HG03558 (cell line): ENCODE data around the gene SEC22A.
"Not testable (repeated sequence)": the region's sequence is repeated elsewhere in the genome, so short reads cannot be mapped to it uniquely, and the experiment has no call there.

Experiments used
- ATAC-seq: cut with Tn5 transposase; IDR thresholded peaks from one replicate; pipeline ENCODE4 v1.9.1; 2021; ENCODE audit warnings: moderate number of reproducible peaks; ENCODE audit not compliant: unreplicated experiment; ENCODE audit errors: extremely low read depth

SEC22A gene

DNA sequence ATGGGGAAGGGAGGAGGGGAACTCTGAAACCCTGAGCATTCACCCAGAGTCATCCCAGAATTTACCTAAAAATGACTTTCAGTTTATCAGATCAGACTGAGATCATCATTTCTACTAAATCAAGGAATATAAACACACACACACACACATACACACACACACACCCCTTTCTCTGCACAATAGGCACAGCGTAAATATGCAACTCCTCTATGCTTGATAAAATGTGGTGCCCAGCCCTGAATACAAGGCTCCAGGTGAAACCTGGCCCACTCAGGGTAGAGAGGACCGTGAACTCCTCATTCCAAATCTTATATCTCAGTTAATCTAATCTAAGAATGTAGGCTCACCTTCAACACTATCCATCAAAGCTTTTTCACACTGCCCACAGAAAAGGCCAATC is 31.8 kb upstream of the SEC22A start:
- ATAC-seq: no peak

DNA sequence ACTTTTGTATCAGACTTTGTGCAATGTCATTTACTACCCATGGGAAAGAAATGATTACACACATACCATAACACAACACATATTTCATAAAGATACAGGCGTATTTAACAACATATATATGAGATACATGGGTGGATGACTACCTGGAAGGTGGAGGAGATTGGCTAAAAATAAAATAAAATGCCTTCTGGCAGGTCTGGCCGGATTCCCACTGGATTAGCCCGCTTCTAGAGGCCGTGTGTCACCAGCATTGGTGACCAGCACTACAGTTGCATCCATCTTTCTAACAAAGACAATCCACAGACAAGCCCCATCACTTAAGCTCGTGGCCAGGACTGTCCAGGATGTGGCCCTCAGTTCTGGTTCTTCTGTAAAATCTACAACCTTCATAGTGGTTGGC is 21.0 kb upstream of the SEC22A start:
- ATAC-seq: no peak

DNA sequence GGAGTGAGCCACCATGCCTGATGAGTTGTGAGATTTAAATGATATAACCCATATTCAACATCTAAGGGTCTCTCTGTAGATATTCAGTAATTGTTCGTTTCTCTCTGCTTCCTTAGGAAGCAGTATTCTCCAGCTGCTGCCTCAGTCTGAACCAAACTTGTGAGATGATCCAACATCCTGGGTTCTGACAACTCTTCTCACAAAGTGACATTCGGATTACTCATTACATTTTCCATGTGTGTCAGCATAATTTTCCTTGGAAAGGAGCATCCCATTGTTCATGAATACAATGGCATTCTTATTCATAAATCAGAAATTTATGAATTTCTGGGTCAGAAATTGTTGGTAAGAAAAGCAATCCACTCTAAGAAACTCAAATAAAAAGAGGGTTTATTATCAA is 15.0 kb upstream of the SEC22A start:
- no peak for ATAC-seq

DNA sequence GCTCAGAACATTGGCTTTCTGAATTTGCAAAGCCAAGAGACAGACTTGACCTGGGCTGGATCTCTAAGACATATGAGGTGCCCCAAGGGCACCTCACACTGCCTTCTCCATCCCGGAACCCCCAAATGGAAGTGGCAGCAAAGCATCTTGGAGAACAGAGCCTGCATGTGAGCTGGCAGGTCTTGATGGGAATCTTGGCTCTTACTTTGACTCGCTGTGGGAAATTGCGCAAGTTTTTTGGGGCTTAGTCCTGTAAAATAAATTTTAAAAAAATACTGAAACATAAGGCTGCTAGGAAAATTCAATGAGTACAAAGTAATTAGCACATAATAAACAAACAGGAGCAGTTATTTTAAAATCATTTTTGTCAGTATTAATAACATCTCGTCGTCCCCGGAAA is 13.7 kb upstream of the SEC22A start:
- ATAC-seq: no peak

DNA sequence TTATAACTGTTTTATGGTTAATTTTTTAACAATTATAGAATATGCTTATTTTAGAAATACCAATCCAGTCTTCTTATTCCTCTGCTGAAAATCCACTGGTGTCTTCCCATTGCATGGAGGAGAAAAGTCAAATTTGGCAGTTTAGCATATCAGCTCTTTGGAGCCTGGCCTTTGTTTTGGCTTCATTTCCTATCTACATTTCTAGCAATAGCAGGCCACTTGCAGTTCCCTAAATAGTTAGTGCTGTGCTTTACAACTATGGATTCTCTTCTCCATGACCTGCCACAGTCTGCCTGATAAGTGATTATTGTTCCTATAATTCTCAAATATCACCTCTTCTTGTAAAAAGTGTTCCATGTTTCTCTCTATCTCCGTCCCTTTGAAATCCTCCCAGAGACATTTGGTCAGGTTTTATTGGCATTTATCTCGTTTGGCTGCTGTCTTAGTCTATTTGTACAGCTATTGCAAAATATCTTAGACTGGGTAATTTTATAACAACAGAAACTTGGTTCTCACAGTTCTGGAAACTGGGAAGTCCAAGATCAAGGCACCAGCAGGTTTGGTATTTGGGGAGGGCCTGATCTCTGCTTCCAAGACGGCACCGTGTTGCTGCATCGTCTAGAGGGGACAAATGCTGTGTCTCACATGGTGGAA is 8.2 kb upstream of the SEC22A start:
- no peak for ATAC-seq

GRCh38 chr3:123194552-123194951 is 7.2 kb upstream of the SEC22A start:
- no peak for ATAC-seq

DNA sequence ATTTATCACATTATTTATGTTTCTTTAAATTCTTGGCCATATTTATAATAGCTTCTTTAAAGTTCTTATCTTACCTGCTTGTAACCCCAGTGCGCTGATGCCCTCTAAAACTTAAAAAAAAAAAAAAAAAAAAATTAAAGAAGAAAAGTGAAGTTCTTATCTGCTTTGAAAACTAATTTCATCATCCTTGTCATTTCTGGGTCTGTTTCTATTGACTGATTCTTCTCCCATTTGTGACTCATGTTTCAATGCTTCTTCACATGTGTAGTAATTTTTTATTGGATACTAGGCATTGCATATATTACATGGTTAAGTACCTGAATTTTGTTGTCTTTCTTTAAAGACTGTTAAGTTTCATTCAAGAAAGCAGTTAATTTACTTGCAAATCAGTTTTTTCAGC is 3.4 kb upstream of the SEC22A start:
- no peak for ATAC-seq

DNA sequence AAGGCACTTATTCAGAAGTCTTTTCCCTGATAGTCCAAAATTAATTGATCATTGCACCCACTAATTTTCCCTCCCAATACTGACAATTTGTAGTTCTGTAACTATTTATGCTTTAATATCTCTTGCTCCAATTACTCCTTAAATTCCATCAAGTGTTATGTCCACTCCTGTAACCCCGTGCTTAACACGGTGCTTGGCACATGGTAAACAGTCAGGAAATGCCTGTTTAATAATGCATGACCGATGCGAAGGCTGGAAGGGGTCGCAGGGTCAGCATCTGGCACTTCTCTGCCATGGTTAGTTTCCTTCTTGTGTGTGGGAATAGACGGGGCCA is 553 bp upstream of the SEC22A start:
- no peak for ATAC-seq

GRCh38 chr3:123202451-123202850 is 708 bp downstream of the SEC22A start:
- no peak for ATAC-seq

GRCh38 chr3:123218990-123219389 is 17.2 kb downstream of the SEC22A start:
- no peak for ATAC-seq

GRCh38 chr3:123221369-123221768 is 19.6 kb downstream of the SEC22A start:
- not testable (repeated sequence) for ATAC-seq

DNA sequence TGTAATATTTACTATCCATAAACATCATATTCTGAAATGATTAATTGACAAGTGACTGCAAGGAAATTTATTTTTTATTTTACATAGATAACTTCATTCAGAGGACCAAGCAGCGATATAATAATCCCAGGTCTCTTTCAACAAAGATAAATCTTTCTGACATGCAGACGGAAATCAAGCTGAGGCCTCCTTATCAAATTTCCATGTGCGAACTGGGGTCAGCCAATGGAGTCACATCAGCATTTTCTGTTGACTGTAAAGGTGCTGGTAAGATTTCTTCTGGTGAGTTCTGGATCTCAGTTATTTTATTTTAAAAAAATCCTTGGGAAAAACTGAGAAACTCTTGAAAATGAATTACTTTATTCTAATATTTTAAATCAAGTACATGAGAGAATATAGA is 23.3 kb downstream of the SEC22A start:
- ATAC-seq: no peak

DNA sequence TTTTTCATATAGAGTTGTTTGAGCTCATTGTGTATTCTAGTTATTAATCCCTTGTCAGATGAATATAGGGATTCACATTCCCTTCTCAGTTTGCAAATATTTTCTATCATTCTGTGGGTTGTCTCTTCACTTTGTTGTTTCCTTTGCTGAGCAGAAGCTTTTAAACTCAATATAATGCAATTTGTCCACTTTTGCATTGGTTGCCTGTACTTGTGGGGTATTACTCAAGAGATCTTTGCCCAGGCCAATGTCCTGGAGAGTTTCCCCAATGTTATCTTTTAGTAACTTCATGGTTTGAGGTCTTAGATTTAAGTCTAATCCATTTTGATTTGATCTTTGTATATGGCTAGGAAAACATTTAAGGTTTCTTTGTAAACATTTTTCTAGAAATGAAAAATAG is 24.8 kb downstream of the SEC22A start:
- ATAC-seq: no peak

DNA sequence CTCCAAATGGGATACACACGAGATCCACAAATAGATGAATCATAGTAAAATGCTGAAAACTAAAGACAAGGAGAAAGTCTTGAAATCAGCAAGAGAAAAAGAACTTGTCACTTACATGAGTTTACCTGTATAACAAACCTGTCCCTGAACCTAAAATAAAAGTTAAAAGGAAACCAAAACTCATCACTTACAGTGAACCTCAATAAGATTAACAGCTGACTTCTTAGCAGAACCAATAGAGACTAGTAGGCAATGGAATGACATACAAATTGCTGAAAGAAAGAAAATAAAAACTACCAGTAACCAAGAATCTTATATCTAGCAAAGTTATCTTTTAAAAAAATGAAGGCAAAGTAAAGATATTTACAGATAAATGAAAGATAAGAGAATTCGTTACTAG is 27.4 kb downstream of the SEC22A start:
- no peak for ATAC-seq

- ATAC-seq: no peak
Measured at GRCh38 chr3:123236902-123237301, 35.2 kb downstream of the SEC22A start.

- not testable (repeated sequence) for ATAC-seq
Measured at GRCh38 chr3:123239186-123239585, 37.4 kb downstream of the SEC22A start.

- ATAC-seq: no peak
Measured at GRCh38 chr3:123239756-123240155, 38.0 kb downstream of the SEC22A start.

GRCh38 chr3:123244128-123244527 is 42.4 kb downstream of the SEC22A start:
- no peak for ATAC-seq

GRCh38 chr3:123246866-123247265 is 45.1 kb downstream of the SEC22A start:
- no peak for ATAC-seq

DNA sequence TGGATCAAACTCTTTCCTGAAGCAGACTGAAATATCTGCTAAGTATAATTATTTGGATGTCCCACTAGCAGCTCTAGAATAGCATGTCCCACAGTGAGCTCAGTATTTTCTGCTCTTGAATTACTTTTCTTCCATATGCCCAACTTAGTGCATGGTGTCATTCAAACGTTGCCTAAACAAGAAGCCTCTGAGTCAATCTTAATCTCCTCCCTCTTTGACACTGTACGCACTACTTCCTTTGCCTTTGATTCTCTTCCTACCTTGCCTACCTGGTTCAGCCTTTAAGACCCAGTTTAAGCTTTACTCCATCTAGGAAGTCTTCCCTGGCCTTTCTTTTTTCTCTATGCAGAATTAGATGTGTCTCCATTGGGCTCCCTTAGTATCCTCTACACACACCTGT is 54.5 kb downstream of the SEC22A start:
- ATAC-seq: no peak

- no peak for ATAC-seq
Measured at GRCh38 chr3:123258359-123258758, 56.6 kb downstream of the SEC22A start.

DNA sequence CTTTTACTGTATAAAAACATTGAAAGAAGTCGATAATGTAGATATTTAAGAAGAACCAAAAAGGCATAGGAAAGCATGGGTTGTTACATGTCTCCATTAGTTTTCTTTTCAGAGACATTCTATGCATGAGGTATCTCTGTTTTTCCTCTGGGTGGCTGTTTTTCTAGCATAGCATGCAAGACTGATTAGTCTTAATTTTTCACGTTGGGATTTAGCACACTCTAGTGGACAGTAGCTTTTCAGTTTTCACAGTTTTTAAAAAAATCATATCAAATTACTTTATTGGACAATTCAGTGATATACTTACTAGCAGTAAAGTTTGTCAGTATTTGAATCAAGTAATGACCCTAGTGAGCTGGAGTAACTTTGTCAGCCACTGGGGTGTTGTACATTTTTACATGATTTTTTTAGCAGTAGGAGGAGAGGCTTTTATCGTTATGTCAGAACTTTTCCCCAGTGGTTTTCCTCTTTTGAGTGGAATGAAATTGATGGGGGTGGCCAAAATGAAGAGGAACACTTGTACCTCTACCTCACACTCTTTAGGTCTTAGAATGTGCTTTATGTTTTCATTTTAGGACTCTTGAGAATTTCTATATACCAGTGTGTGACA is 57.2 kb downstream of the SEC22A start:
- ATAC-seq: no peak
